ENCODE measurements around the gene SYPL2. TPM values are rescaled to one million over a fixed set of nuclear protein-coding genes. Genes with fewer than 3 reads are reported as not detected.
"Not testable (repeated sequence)": the region's sequence is repeated elsewhere in the genome, so short reads cannot be mapped to it uniquely, and the experiment has no call there.

The SYPL2 gene
- total and polyA plus RNA-seq, 7 experiments from 2014 or later = 0.43 TPM; not detected in 6

DNA sequence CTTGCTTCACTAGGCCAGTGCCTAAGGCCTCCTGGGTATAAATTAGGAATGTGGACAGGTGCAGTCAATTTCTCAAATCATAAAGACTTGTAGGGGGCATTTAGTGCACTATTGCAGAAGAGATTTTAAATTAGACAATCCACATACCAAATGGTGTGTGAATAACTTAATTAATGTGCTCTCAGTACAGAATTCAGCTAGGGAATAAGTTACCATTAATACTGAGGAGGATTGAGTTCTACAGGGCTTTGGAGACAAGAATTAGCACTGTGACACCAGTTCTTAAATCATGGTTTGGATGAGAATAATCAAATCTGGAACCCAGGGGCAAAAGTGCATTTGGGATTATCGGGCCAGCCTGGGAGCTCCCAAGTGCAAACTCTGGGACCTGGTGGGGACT is 1.7 kb downstream of the SYPL2 start:
- ChIA-PET POLR2A (no interaction called here), CTCF (no interaction called here)
- Mint-ChIP-seq H3K36me3 (no peaks in the 10 kb centered on the region), H3K27ac (no peak overlapping the region), H3K9me3 (no peaks in the 10 kb centered on the region), H3K4me1 (peaks cover 0 to 11% (median 7%) of the 10 kb centered on the region in 7 donors), H3K27me3 (peaks cover 68 to 89% (median 72%) of the 10 kb centered on the region in 5 donors), H3K4me3 (peak overlapping the region in 6 of 10 donors; percentile 11 to 84 (median 68))
- H3K27me3 ChIP-seq (ENCODE audit: control insufficient read depth in 2 of 2, insufficient read depth in 2 of 2, low read length in 2 of 2) = peaks cover 14 to 16% of the 10 kb centered on the region in 2 donors
- no peaks in the 10 kb centered on the region for H3K9me3 ChIP-seq (ENCODE audit: control insufficient read depth in 2 of 3, low read length in 3 of 3)
- ATAC-seq (no peak), DNase-seq (no peak)
- peaks cover 0 to 3% of the 10 kb centered on the region in 2 donors for H3K4me1 ChIP-seq (ENCODE audit: control insufficient read depth in 2 of 2, insufficient read depth in 2 of 2, low read length in 2 of 2)
- intact Hi-C loops (cut with micrococcal nuclease) = loop anchor here (5.0 kb wide), 1 partner anchor 41 kb away; the partner anchor contains the start of gene PSMA5 (in 2 of the 2)
- H3K27ac ChIP-seq (ENCODE audit: low read depth, low read length) = no peak overlapping the region
- no peak overlapping the region for H3K4me3 ChIP-seq (ENCODE audit: low read length)
- no peaks in the 10 kb centered on the region for H3K36me3 ChIP-seq (ENCODE audit: control insufficient read depth in 2 of 3, insufficient read depth in 3 of 3, low read length in 3 of 3)

DNA sequence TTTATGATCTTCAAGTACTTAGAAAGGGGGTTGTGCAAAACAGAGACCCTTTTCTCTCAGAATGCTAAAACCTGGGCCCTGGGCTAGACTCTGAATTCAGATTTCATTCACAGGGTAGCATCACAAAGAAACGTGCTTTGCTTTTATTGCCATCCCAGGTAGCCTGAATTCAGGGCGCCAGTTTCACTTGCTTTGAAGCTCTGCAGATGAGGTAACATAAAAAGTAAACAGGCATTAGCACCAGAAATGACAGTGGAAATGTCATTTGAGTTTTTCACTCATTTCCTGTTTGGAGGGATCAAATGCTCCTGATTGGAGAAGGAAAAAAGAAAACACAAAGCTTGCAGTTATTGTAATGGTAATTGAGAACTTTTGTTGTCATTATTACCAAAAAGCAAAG is 2.6 kb downstream of the SYPL2 start:
- no peak overlapping the region for H3K27ac Mint-ChIP-seq
- ATAC-seq = no peak
- Histone ChIP-seq H3K4me1 (ENCODE audit: control insufficient read depth in 2 of 2, insufficient read depth in 2 of 2, low read length in 2 of 2) (peaks cover 0 to 3% of the 10 kb centered on the region in 2 donors), H3K36me3 (ENCODE audit: control insufficient read depth in 2 of 3, insufficient read depth in 3 of 3, low read length in 3 of 3) (no peaks in the 10 kb centered on the region), H3K27ac (ENCODE audit: low read depth, low read length) (no peak overlapping the region), H3K27me3 (ENCODE audit: control insufficient read depth in 2 of 2, insufficient read depth in 2 of 2, low read length in 2 of 2) (peaks cover 15 to 16% of the 10 kb centered on the region in 2 donors), H3K4me3 (ENCODE audit: low read length) (no peak overlapping the region), H3K9me3 (ENCODE audit: control insufficient read depth in 2 of 3, low read length in 3 of 3) (no peaks in the 10 kb centered on the region)
- no peak for DNase-seq
- H3K9me3 Mint-ChIP-seq = no peaks in the 10 kb centered on the region
- peaks cover 0 to 11% (median 7%) of the 10 kb centered on the region in 7 donors for H3K4me1 Mint-ChIP-seq
- H3K4me3 Mint-ChIP-seq = no peak overlapping the region
- intact Hi-C loops (cut with micrococcal nuclease) = loop anchor here (5.0 kb wide), 1 partner anchor 42 kb away; the partner anchor contains the start of gene PSMA5 (in 2 of the 2)
- no peaks in the 10 kb centered on the region for H3K36me3 Mint-ChIP-seq
- peaks cover 66 to 87% (median 73%) of the 10 kb centered on the region in 5 donors for H3K27me3 Mint-ChIP-seq
- ChIA-PET CTCF (no interaction called here), POLR2A (interaction anchor here (0.7 to 0.9 kb wide), 2 partner anchors 19 to 280 kb away, joined by 3 read pairs; no protein-coding TSS in a partner anchor)

DNA sequence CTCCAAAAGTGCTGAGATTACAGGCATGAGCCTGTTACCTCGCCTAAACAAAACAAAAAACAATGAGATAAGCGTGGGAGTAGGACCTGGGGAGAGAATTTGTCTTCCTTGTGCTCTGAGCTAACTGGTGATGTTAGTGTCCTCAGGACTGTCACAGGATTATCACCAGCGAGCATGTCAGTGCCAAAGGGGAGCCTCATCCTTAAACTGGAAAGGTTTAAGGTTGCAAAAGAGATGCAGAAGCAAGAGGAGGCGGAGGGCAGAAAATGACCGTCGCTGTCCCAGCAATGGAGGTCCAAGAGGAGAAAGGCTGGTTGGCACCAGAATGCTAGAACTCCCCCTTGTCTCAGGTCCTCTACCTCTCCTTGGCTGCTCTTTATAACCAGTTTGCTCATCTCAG is 3.9 kb downstream of the SYPL2 start:
- peaks cover 15 to 16% of the 10 kb centered on the region in 2 donors for H3K27me3 ChIP-seq (ENCODE audit: control insufficient read depth in 2 of 2, insufficient read depth in 2 of 2, low read length in 2 of 2)

GRCh38 chr1:109472779-109473178 is 6.4 kb downstream of the SYPL2 start:
- H3K4me3 ChIP-seq (ENCODE audit: low read length) = no peak overlapping the region
- no peak for ATAC-seq
- POLR2A ChIA-PET = no interaction called here

More for the DNA sequence above, 3.9 kb downstream of the SYPL2 start:
- Mint-ChIP-seq H3K4me3 (no peak overlapping the region), H3K9me3 (no peaks in the 10 kb centered on the region), H3K36me3 (no peaks in the 10 kb centered on the region), H3K4me1 (peaks cover 0 to 11% (median 7%) of the 10 kb centered on the region in 7 donors), H3K27ac (no peak overlapping the region), H3K27me3 (peaks cover 52 to 85% (median 62%) of the 10 kb centered on the region in 5 donors)
- no peak overlapping the region for H3K27ac ChIP-seq (ENCODE audit: low read depth, low read length)
- DNase-seq (no peak), ATAC-seq (no peak)
- H3K36me3 ChIP-seq (ENCODE audit: control insufficient read depth in 2 of 3, insufficient read depth in 3 of 3, low read length in 3 of 3) = no peaks in the 10 kb centered on the region
- no peak overlapping the region for H3K4me3 ChIP-seq (ENCODE audit: low read length)
- H3K9me3 ChIP-seq (ENCODE audit: control insufficient read depth in 2 of 3, low read length in 3 of 3) = no peaks in the 10 kb centered on the region
- ChIA-PET POLR2A (interaction anchor here (0.6 kb wide), 1 partner anchor 510 kb away, joined by 3 read pairs; no protein-coding TSS in a partner anchor), CTCF (interaction anchor here (0.6 kb wide), 1 partner anchor 273 kb away, joined by 3 read pairs; no protein-coding TSS in a partner anchor)
- peaks cover 0 to 3% of the 10 kb centered on the region in 2 donors for H3K4me1 ChIP-seq (ENCODE audit: control insufficient read depth in 2 of 2, insufficient read depth in 2 of 2, low read length in 2 of 2)
- intact Hi-C loops (cut with micrococcal nuclease) = no loop called here

GRCh38 chr1:109473284-109474057 is 7.1 kb downstream of the SYPL2 start:
- peaks cover 43 to 68% (median 51%) of the 10 kb centered on the region in 5 donors for H3K27me3 Mint-ChIP-seq
- H3K4me3 ChIP-seq (ENCODE audit: low read length); H3K9me3 Mint-ChIP-seq; H3K4me1 ChIP-seq (ENCODE audit: control insufficient read depth in 2 of 2, insufficient read depth in 2 of 2, low read length in 2 of 2); H3K9me3 ChIP-seq (ENCODE audit: control insufficient read depth in 2 of 3, low read length in 3 of 3); H3K27ac Mint-ChIP-seq; H3K36me3 Mint-ChIP-seq; DNase-seq; H3K4me1 Mint-ChIP-seq; ATAC-seq; H3K36me3 ChIP-seq (ENCODE audit: control insufficient read depth in 2 of 3, insufficient read depth in 3 of 3, low read length in 3 of 3); intact Hi-C loops (cut with micrococcal nuclease); POLR2A ChIA-PET; CTCF ChIA-PET; H3K27ac ChIP-seq (ENCODE audit: low read depth, low read length); H3K4me3 Mint-ChIP-seq: not testable (repeated sequence)
- H3K27me3 ChIP-seq (ENCODE audit: control insufficient read depth in 2 of 2, insufficient read depth in 2 of 2, low read length in 2 of 2) = peaks cover 3 to 12% of the 10 kb centered on the region in 2 donors

More at GRCh38 chr1:109472779-109473178, 6.4 kb downstream of the SYPL2 start:
- no peak overlapping the region for H3K4me3 Mint-ChIP-seq
- H3K27ac ChIP-seq (ENCODE audit: low read depth, low read length) = no peak overlapping the region
- H3K27me3 Mint-ChIP-seq = peaks cover 50 to 75% (median 57%) of the 10 kb centered on the region in 5 donors
- no peak overlapping the region for H3K27ac Mint-ChIP-seq
- no peaks in the 10 kb centered on the region for H3K9me3 ChIP-seq (ENCODE audit: control insufficient read depth in 2 of 3, low read length in 3 of 3)
- intact Hi-C loops (cut with micrococcal nuclease) = no loop called here
- peaks cover 0 to 3% (median 0%) of the 10 kb centered on the region in 7 donors for H3K4me1 Mint-ChIP-seq
- CTCF ChIA-PET = no interaction called here
- H3K27me3 ChIP-seq (ENCODE audit: control insufficient read depth in 2 of 2, insufficient read depth in 2 of 2, low read length in 2 of 2) = peaks cover 6 to 12% of the 10 kb centered on the region in 2 donors
- H3K36me3 Mint-ChIP-seq = peaks cover 0 to 4% (median 0%) of the 10 kb centered on the region in 5 donors
- H3K36me3 ChIP-seq (ENCODE audit: control insufficient read depth in 2 of 3, insufficient read depth in 3 of 3, low read length in 3 of 3) = no peaks in the 10 kb centered on the region
- DNase-seq = no peak
- no peaks in the 10 kb centered on the region for H3K4me1 ChIP-seq (ENCODE audit: control insufficient read depth in 2 of 2, insufficient read depth in 2 of 2, low read length in 2 of 2)
- H3K9me3 Mint-ChIP-seq = no peaks in the 10 kb centered on the region

DNA sequence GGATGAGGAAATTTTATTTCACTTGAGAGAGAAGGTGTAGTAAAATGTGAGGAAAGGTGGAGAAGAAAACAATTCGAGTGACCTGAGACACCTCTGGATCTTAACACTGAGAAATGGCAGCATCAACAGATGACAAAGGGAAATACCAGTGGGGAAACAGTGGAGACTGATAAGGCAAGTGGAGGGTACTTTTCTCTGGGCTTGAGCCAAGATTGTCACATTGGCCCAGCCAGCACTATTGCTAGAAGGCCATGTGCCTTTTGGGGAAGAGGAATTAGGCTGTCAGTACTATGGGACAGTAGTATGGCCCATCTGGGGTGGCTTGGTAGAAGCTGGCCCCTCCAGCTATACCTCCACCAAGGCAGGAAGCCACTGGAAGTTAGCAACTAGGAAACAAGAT is 8.4 kb downstream of the SYPL2 start:
- no peak overlapping the region for H3K4me3 ChIP-seq (ENCODE audit: low read length)
- Mint-ChIP-seq H3K4me1 (peaks cover 0 to 16% (median 6%) of the 10 kb centered on the region in 7 donors), H3K27ac (no peak overlapping the region), H3K9me3 (no peaks in the 10 kb centered on the region), H3K27me3 (peaks cover 37 to 68% (median 45%) of the 10 kb centered on the region in 5 donors), H3K4me3 (no peak overlapping the region), H3K36me3 (peaks cover 0 to 4% (median 0%) of the 10 kb centered on the region in 5 donors)
- no peaks in the 10 kb centered on the region for H3K36me3 ChIP-seq (ENCODE audit: control insufficient read depth in 2 of 3, insufficient read depth in 3 of 3, low read length in 3 of 3)
- CTCF ChIA-PET = interaction anchor here (1.0 to 1.1 kb wide), 2 partner anchors 16 to 58 kb away, joined by 3 read pairs; no protein-coding TSS in a partner anchor
- intact Hi-C loops (cut with micrococcal nuclease) = no loop called here
- no peak overlapping the region for H3K27ac ChIP-seq (ENCODE audit: low read depth, low read length)
- no peaks in the 10 kb centered on the region for H3K4me1 ChIP-seq (ENCODE audit: control insufficient read depth in 2 of 2, insufficient read depth in 2 of 2, low read length in 2 of 2)
- H3K9me3 ChIP-seq (ENCODE audit: control insufficient read depth in 2 of 3, low read length in 3 of 3) = no peaks in the 10 kb centered on the region
- POLR2A ChIA-PET = no interaction called here
- peaks cover 0 to 12% of the 10 kb centered on the region in 2 donors for H3K27me3 ChIP-seq (ENCODE audit: control insufficient read depth in 2 of 2, insufficient read depth in 2 of 2, low read length in 2 of 2)
- DNase-seq (no peak), ATAC-seq (no peak)

Data from naive thymus-derived CD4-positive, alpha-beta T cell (primary cell).